Sigmoid colon (tissue), 4 donors: Measurements from ENCODE around the gene C1orf116.

Experiments used
- CTCF ChIP-seq, 4 experiments: fragments of 450-650 bp in 3 of 4; fragments of 200-600 bp in 1 of 4; IDR thresholded peaks; one replicate each; pipeline ENCODE4 v1.5.1; 2016 to 2019; ENCODE audit warnings: antibody characterized with exemption in 4 of 4, mild to moderate bottlenecking in 3 of 4, moderate library complexity in 2 of 4
- EP300 ChIP-seq, 4 donors: sonication (generic); formaldehyde crosslinking; IDR thresholded peaks; one replicate each; pipeline ENCODE4 v1.6.1; 2017; ENCODE audit warnings: antibody characterized with exemption in 4 of 4
- POLR2A ChIP-seq, 2 donors: fragments of 450-650 bp; IDR thresholded peaks; one replicate each; pipeline ENCODE4 v1.6.1; 2016; ENCODE audit warnings: antibody characterized with exemption in 2 of 2, mild to moderate bottlenecking in 2 of 2, moderate library complexity in 2 of 2

GRCh38 chr1:207058878-207059867 is 26.6 kb upstream of the C1orf116 start:
- TF ChIP-seq POLR2A (IDR thresholded peaks at IDR 0.05), result no peak
- no peak for TF ChIP-seq CTCF (IDR thresholded peaks at IDR 0.05)
- TF ChIP-seq EP300 (IDR thresholded peaks at IDR 0.05), result no peak
